Measurements from ENCODE around the gene FAM9C. TPM values are rescaled to one million over a fixed set of nuclear protein-coding genes. Genes with fewer than 3 reads are reported as not detected.

FAM9C gene
- total RNA-seq, 1 experiment from 2014 or later: not detected

DNA sequence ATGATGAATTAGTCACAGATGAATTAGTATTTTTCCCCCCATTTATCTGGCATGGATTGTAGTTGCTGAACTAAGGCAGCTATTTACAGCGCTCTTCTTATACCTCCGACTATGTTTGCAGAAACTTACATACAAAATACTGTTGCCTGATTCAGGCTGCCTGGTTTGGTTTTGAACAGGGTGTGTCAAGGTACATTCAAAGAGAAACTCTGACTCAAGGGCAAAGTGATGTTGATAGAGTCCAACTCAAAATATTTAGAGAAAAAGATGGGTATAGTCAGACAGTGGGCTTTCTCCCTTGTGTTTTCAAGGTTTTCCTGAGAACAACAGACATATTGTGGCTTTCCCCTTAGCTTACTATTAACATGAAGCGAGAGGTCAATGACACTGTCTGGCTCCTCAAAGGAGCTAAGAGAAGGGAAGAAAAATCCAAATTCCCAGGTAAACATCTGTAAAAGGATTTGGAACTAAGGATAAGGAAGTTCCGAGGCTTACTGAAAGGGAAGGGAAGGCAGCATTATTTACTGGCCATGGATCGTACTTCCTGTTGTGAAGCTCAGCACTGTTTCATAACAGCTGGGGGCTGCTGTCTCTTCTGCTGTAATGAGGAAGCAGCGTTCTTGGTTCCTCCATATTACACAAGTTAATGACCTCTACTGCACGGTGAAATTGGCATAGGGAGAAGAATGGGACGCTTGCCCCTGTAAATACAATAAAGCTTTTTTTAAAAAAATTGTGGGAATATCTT is 30.9 kb downstream of the FAM9C start:
- peaks cover 42% of the 10 kb centered on the region for H3K27me3 Mint-ChIP-seq (ENCODE audit: insufficient read depth, unreplicated experiment)
- POLR2A ChIA-PET: interaction anchor here (0.7 kb wide), 2 partner anchors 24 to 375 kb away, joined by 3 read pairs; no protein-coding TSS in a partner anchor
- H3K4me3 Mint-ChIP-seq (ENCODE audit: unreplicated experiment): no peak overlapping the region
- TF ChIP-seq, protein P1, sequence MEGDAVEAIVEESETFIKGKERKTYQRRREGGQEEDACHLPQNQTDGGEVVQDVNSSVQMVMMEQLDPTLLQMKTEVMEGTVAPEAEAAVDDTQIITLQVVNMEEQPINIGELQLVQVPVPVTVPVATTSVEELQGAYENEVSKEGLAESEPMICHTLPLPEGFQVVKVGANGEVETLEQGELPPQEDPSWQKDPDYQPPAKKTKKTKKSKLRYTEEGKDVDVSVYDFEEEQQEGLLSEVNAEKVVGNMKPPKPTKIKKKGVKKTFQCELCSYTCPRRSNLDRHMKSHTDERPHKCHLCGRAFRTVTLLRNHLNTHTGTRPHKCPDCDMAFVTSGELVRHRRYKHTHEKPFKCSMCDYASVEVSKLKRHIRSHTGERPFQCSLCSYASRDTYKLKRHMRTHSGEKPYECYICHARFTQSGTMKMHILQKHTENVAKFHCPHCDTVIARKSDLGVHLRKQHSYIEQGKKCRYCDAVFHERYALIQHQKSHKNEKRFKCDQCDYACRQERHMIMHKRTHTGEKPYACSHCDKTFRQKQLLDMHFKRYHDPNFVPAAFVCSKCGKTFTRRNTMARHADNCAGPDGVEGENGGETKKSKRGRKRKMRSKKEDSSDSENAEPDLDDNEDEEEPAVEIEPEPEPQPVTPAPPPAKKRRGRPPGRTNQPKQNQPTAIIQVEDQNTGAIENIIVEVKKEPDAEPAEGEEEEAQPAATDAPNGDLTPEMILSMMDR (IDR thresholded peaks at IDR 0.05; ENCODE audit: unreplicated experiment): no peak
- no peaks in the 10 kb centered on the region for H3K9me3 Mint-ChIP-seq (ENCODE audit: unreplicated experiment)
- BruUV-seq (replicated peaks): no TSS peak
- intact Hi-C loops (cut with micrococcal nuclease): no loop called here
- CTCF ChIA-PET: interaction anchor here (1.6 kb wide), 1 partner anchor 475 kb away, joined by 4 read pairs; no protein-coding TSS in a partner anchor
- no peak overlapping the region for H3K27ac Mint-ChIP-seq (ENCODE audit: low read depth, unreplicated experiment)
- DNase-seq (ENCODE audit: unreplicated experiment): no peak
- H3K36me3 Mint-ChIP-seq (ENCODE audit: insufficient read depth, unreplicated experiment): no peaks in the 10 kb centered on the region
- H3K4me1 Mint-ChIP-seq (ENCODE audit: insufficient read depth, unreplicated experiment): peaks cover 18% of the 10 kb centered on the region

DNA sequence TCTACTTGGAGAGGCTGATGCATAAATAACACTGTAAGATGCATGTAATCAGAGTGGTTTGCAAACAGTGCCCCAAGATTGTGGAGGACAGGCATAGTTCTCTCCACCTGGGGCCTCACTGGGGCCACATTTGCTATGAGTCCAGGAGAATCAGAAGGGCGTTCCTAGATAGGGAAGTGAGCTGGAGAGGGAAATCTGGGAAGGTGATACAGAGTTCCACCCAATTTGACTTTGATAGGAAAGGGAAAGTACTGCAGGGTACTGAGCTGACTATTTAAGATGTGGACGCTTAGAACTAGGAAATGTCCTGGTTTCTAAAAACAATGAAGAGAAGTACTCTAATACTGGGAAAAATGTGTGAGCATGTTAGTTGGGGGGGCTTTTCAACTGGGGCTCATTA is 33.9 kb downstream of the FAM9C start:
- H3K9me3 Mint-ChIP-seq (ENCODE audit: unreplicated experiment): no peaks in the 10 kb centered on the region
- H3K27me3 Mint-ChIP-seq (ENCODE audit: insufficient read depth, unreplicated experiment): peaks cover 41% of the 10 kb centered on the region
- H3K36me3 Mint-ChIP-seq (ENCODE audit: insufficient read depth, unreplicated experiment): no peaks in the 10 kb centered on the region
- POLR2A ChIA-PET: interaction anchor here (0.6 kb wide), 1 partner anchor 13 kb away, joined by 3 read pairs; no protein-coding TSS in a partner anchor
- intact Hi-C loops (cut with micrococcal nuclease): no loop called here
- H3K4me1 Mint-ChIP-seq (ENCODE audit: insufficient read depth, unreplicated experiment): peaks cover 25% of the 10 kb centered on the region
- BruUV-seq (replicated peaks): no TSS peak
- TF ChIP-seq, protein P1 (IDR thresholded peaks at IDR 0.05; ENCODE audit: unreplicated experiment): no peak
- CTCF ChIA-PET: interaction anchor here (0.5 to 1.6 kb wide), 3 partner anchors 36 to 683 kb away, joined by 3 to 6 read pairs (median 4); partner anchors contain the start of gene TMSB4X
- no peak overlapping the region for H3K27ac Mint-ChIP-seq (ENCODE audit: low read depth, unreplicated experiment)
- DNase-seq (ENCODE audit: unreplicated experiment): no peak
- no peak overlapping the region for H3K4me3 Mint-ChIP-seq (ENCODE audit: unreplicated experiment)

GRCh38 chrX:13009844-13010243 is 34.6 kb downstream of the FAM9C start:
- H3K27ac Mint-ChIP-seq (ENCODE audit: low read depth, unreplicated experiment): no peak overlapping the region
- BruUV-seq (replicated peaks): no TSS peak
- no peak for DNase-seq (ENCODE audit: unreplicated experiment)
- no peaks in the 10 kb centered on the region for H3K36me3 Mint-ChIP-seq (ENCODE audit: insufficient read depth, unreplicated experiment)
- H3K9me3 Mint-ChIP-seq (ENCODE audit: unreplicated experiment): no peaks in the 10 kb centered on the region
- intact Hi-C loops (cut with micrococcal nuclease): no loop called here
- peaks cover 48% of the 10 kb centered on the region for H3K27me3 Mint-ChIP-seq (ENCODE audit: insufficient read depth, unreplicated experiment)
- H3K4me1 Mint-ChIP-seq (ENCODE audit: insufficient read depth, unreplicated experiment): peaks cover 23% of the 10 kb centered on the region
- ChIA-PET CTCF (interaction anchor here (0.6 kb wide), 1 partner anchor 35 kb away, joined by 3 read pairs; the partner anchor contains the start of gene TMSB4X), POLR2A (interaction anchor here (0.9 kb wide), 1 partner anchor 419 kb away, joined by 3 read pairs; no protein-coding TSS in a partner anchor)
- TF ChIP-seq, protein P1 (IDR thresholded peaks at IDR 0.05; ENCODE audit: unreplicated experiment): no peak
- no peak overlapping the region for H3K4me3 Mint-ChIP-seq (ENCODE audit: unreplicated experiment)

DNA sequence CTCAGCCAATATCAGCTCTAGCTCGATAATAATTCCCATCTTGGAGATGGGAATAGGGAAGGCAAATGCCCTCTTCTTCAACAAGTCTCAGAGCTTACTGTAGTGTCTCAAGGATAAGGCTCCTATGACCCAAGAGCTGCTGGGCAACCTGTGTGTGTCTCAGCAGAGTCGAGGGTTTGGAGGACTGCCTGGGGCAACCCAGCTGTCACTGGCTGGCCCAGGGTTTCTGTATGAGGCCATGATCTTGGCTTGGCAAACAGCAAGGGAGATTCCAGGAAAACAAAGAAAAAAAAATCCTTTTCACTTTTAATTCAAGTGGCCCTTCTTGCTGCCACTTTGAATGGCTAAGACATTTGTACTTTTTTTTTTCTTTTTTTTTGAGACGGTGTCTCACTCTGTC is 35.1 kb downstream of the FAM9C start:
- Mint-ChIP-seq H3K27me3 (ENCODE audit: insufficient read depth, unreplicated experiment) (peaks cover 54% of the 10 kb centered on the region), H3K27ac (ENCODE audit: low read depth, unreplicated experiment) (no peak overlapping the region), H3K9me3 (ENCODE audit: unreplicated experiment) (no peaks in the 10 kb centered on the region), H3K4me1 (ENCODE audit: insufficient read depth, unreplicated experiment) (peaks cover 19% of the 10 kb centered on the region), H3K36me3 (ENCODE audit: insufficient read depth, unreplicated experiment) (no peaks in the 10 kb centered on the region), H3K4me3 (ENCODE audit: unreplicated experiment) (no peak overlapping the region)
- intact Hi-C loops (cut with micrococcal nuclease): no loop called here
- DNase-seq (ENCODE audit: unreplicated experiment): peak; percentile 68
- POLR2A ChIA-PET: interaction anchor here (0.9 kb wide), 1 partner anchor 419 kb away, joined by 3 read pairs; no protein-coding TSS in a partner anchor
- TF ChIP-seq, protein P1 (IDR thresholded peaks at IDR 0.05; ENCODE audit: unreplicated experiment): no peak
- CTCF ChIA-PET: interaction anchor here (0.6 to 0.7 kb wide), 2 partner anchors 11 to 206 kb away, joined by 3 to 4 read pairs; no protein-coding TSS in a partner anchor
- BruUV-seq (replicated peaks): no TSS peak

Measured in MCF 10A (cell line).